Vein endothelial cell (primary cell): Measurements from ENCODE around the gene COTL1. TPM values are rescaled to one million over a fixed set of nuclear protein-coding genes. Genes with fewer than 3 reads are reported as not detected.

Experiments
- total RNA-seq: library from RNA; depleted of rRNA; stranded (reverse); fragments of >200 nt; gene quantifications from 2 replicates; pipeline ENCODE4 v1.2.3, GENCODE V29; 2012

Gene COTL1, protein sequence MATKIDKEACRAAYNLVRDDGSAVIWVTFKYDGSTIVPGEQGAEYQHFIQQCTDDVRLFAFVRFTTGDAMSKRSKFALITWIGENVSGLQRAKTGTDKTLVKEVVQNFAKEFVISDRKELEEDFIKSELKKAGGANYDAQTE
- total RNA-seq: 224 and 273 TPM in 2 replicates

DNA sequence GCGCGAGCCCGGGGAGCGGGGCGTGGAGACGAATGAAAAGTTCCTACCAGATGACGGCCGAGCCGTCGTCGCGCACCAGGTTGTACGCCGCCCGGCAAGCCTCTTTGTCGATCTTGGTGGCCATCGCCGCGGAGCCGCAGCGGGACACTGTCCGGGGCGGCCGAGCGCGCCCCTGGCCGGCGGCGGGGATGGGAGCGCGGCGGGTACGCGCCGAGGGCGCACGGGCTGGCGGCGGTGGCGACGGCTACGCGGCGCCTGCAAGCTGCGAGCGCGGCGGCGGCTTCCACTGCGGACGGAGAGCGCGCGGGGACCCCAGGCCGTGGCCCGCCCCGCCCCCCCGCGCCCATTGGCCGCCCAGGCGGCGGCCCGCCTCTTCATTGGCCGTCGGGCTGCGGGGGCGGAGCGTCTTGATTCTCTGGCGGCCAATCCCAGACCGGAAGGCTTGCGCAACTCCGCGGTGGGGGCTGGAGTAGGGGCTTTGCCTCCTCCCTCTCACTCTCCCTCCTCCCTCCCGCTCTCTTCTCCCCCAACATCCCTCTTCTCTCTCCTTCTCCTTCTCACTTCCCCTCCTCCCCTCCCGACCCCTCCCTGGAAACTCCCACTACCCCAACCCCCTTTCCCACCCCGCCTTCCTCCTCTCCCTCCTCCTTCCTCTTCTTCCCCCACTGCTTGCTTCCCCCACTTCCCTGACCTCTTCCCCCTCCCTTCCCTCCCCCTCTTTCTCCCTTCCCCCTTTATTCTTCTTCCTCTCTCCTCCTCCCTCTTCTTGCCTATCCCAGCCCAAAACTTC is at the start of gene COTL1:
COTL1 (minus strand) TSS at position 288 of the 790 bp plus-strand sequence; CDS start at position 124, 164 bp downstream.

DNA sequence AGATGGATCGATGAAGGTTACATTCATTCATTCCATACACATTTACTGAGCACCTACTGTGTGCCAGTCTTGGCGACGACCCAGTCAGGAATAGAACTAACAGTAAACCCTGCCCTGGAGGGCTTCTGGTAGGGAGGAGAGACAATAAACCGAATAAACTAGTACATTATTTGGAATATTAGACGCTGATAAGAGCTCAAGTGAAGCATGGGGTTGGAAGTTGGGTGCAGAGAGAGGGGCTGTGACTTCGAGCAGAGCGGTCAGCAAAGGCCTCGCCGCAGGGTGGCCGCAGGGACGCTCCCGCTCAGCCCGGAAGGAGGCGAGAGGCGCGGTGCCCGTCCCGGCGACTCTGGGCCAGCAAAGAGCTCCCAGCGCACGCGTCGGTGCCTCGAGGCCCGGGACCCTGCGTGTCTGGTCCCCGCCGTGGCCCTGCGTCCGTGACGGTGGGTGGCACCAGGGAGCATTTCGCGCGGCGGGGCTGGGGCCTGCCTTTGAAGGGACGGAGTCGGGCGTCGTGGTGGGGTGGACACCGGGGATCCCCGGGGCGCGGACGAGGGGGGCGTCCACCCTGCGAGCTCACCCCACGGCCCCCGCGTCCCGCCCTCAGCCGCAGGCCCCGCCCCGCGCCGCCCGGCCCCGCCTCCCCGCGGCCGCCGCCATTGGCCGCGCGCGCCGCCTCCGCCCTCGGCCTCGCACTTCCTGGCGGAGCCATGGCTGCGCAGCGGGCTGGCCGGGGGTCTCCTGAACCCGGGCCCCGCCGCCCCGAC is 30.1 kb upstream of the COTL1 start, which contains the start of gene KLHL36:
KLHL36 (plus strand) TSS at position 684 of the 767 bp plus-strand sequence. CDS start 2,357 bp downstream, outside the sequence.

Other genes starting within 250 kb of the COTL1 start
- not detected in 2 replicates for gene ATP2C2, start 249.5 kb downstream of the COTL1 start, total RNA-seq
- gene MEAK7, start 113.4 kb downstream of the COTL1 start, total RNA-seq: 18.2 and 21.9 TPM in 2 replicates
- gene KLHL36, start 30.4 kb upstream of the COTL1 start, total RNA-seq: 49.9 and 64.7 TPM in 2 replicates
- 69.6 and 74.6 TPM in 2 replicates for gene USP10, start 81.9 kb upstream of the COTL1 start, total RNA-seq
- 0.33 and 0.38 TPM in 2 replicates for gene CRISPLD2, start 201.9 kb upstream of the COTL1 start, total RNA-seq